ENCODE measurements around the gene PMEPA1. TPM values are rescaled to one million over a fixed set of nuclear protein-coding genes. Genes with fewer than 3 reads are reported as not detected.
A peak's percentile ranks its signal among the peaks of the same experiment; 100 is the strongest.
"Not testable (repeated sequence)": the region's sequence is repeated elsewhere in the genome, so short reads cannot be mapped to it uniquely, and the experiment has no call there.

Gene PMEPA1
- total RNA-seq, 1 donor from 2014 or later = 26.3 TPM

DNA sequence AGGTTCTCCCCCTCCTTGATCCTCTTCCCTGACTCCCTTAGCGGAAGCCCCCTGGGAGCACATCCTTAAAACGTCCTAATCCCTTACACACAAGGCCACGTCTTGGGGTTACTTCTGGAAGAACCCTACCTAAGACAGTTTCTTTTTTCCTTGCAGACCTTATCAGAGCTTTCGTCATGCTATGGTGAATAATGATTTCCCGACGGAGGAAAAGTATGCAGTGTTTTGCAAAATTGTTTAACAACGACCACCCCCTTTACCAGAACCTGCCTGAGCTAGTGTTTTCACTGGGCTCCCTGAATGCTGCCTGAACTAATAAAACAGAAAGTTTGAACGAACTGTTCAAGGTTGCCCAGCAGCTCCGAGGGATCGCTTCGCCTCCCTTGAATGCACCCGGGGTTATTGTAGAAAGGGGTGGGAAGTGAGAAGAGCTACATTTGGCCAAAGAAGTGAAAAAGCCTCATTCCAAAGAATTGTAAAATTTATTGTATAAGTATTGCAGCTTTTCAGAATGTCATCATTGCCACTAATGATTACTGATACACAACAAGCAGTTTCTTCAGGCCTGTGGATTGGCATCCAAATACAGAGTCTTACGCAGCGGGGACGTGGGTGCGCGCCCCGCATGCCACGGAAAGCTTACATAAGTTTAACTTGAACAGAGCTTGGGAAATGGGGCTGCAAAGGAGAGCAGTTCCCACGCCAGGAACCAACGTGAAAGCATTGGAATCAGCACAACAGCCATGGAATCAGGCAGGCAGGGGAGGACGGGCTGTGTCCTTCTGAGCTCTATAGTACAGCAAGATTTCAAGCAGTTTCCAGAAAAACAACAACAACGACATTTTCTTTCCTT is 61.7 kb downstream of the PMEPA1 start:
- ATAC-seq (no peak), DNase-seq (ENCODE audit: low spot score) (no peak)
- intact Hi-C loops (cut with DNase I) = no loop called here

GRCh38 chr20:57647006-57647932 is 62.5 kb downstream of the PMEPA1 start:
- intact Hi-C loops (cut with DNase I) = no loop called here
- no peak for DNase-seq (ENCODE audit: low spot score)
- ATAC-seq = no peak

- intact Hi-C loops (cut with DNase I) = no loop called here
- DNase-seq (ENCODE audit: low spot score) (no peak), ATAC-seq (no peak)
These were observed 70.9 kb downstream of the PMEPA1 start for GRCh38 chr20:57638895-57639236.

- DNase-seq (ENCODE audit: low spot score) = no peak
- no peak for ATAC-seq
- intact Hi-C loops (cut with DNase I) = no loop called here
These were observed 71.5 kb downstream of the PMEPA1 start for GRCh38 chr20:57638173-57638894.

- no peak for ATAC-seq
- DNase-seq (ENCODE audit: low spot score) = no peak
- intact Hi-C loops (cut with DNase I) = no loop called here
These were observed 75.8 kb downstream of the PMEPA1 start for GRCh38 chr20:57633945-57634491.

GRCh38 chr20:57632286-57632685 is 77.5 kb downstream of the PMEPA1 start:
- intact Hi-C loops (cut with DNase I) = no loop called here
- ATAC-seq (no peak), DNase-seq (ENCODE audit: low spot score) (no peak)

GRCh38 chr20:57630061-57630460 is 79.8 kb downstream of the PMEPA1 start:
- intact Hi-C loops (cut with DNase I) = no loop called here
- DNase-seq (ENCODE audit: low spot score) (no peak), ATAC-seq (peak; percentile 67)

DNA sequence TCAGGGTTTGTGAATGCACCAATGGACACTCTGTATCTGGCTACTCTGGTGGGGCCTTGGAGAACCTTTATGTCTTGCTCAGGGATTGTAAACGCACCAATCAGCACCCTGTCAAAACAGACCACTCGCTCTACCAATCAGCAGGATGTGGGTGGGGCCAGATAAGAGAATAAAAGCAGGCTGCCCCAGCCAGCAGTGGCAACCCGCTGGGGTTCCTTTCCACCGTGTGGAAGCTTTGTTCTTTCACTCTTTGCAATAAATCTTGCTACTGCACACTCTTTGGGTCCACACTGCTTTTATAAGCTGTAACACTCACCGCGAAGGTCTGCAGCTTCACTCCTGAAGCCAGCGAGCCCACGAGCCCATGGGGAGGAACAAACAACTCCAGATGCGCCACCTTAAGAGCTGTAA is 80.3 kb downstream of the PMEPA1 start:
- DNase-seq (ENCODE audit: low spot score); intact Hi-C loops (cut with DNase I); ATAC-seq: not testable (repeated sequence)

- intact Hi-C loops (cut with DNase I); ATAC-seq: not testable (repeated sequence)
- peak; percentile 54 for DNase-seq (ENCODE audit: low spot score)
These were observed 80.9 kb downstream of the PMEPA1 start for GRCh38 chr20:57628962-57629308.

GRCh38 chr20:57628047-57628961 is 81.5 kb downstream of the PMEPA1 start:
- DNase-seq (ENCODE audit: low spot score) (peak; percentile 62), ATAC-seq (peak; percentile 90)
- intact Hi-C loops (cut with DNase I) = no loop called here

DNA sequence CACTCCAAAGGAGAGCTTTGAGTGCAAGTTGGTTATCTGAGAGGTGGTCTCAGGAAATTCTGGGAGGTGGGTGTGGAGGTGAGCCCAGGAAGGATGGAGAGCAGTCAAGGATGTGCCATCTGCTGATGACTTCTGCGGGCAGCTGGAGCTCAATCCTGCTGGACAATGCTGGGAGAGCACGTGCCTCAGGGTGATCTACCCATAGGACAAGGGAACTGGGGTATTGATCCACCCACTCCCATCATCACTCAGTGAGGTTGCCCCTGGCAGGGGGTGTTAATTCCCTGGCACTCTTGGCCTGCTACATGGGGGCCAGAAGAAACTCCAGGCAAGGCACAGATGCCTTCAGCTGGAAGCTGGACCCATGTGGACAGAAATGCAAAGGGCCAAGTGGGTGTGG is 82.5 kb downstream of the PMEPA1 start:
- DNase-seq (ENCODE audit: low spot score) (peak; percentile 34), ATAC-seq (no peak)
- intact Hi-C loops (cut with DNase I) = no loop called here

GRCh38 chr20:57625978-57626377 is 83.8 kb downstream of the PMEPA1 start:
- DNase-seq (ENCODE audit: low spot score) = no peak
- ATAC-seq = no peak
- intact Hi-C loops (cut with DNase I) = no loop called here

DNA sequence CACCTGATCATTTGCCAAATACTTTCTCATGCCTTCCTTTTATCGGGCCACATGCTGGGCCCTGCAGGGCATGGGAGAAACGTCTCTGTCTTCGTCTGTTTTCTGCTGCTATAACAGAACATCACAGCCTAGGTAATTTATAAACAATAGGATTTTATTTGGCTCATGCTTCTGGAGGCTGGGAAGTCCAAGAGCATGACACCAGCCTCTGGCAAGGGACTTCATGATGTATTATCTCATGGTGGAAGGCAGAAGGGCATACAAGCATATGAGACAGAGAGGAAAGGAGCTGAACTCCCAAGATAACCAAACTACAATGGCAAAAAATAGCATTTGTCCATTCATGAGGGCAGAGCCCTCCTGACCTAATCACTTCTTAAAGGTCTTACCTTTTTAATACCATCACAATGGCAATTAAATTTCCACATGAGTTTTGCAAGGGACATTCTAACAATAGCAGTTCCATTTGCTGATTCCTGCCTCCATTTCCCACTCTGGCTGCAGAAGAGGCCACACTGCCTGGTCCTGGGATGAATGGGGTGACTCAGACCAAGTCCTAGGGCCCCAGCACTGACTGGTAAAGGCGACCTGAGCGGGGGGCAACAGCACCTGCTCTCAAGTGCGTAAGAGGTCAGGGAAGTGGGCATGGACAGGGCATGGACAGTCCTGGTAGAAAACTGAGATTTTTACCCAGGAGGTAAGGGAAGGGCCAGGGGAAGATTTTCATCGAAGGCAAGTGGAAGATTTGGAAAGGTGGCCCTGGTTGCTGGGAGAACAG is 84.4 kb downstream of the PMEPA1 start:
- ATAC-seq = no peak
- intact Hi-C loops (cut with DNase I) = no loop called here
- no peak for DNase-seq (ENCODE audit: low spot score)

DNA sequence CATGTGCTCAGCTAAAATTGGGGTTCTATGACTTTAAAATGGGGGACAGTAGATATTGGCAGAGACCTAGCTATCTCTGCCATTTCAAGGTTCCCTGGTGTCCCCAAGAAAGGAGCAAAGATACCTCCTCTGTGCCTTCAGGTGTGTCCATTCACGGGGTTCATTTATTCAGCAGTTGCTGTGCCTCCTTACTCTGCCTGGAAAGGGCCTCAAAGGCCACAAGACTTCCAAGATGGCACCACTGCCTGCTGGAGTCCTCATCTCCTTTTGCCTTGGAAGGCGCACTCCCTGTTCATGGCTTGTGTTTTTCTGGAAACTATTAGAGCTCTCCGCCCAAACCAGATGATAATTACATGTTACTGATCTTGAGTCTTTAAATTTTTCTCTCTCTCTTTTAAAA is 85.7 kb downstream of the PMEPA1 start:
- intact Hi-C loops (cut with DNase I) = no loop called here
- ATAC-seq = no peak
- no peak for DNase-seq (ENCODE audit: low spot score)

GRCh38 chr20:57622579-57623381 is 87.0 kb downstream of the PMEPA1 start:
- peak; percentile 64 for DNase-seq (ENCODE audit: low spot score)
- ATAC-seq = no peak
- intact Hi-C loops (cut with DNase I) = no loop called here

GRCh38 chr20:57622201-57622570 is 87.6 kb downstream of the PMEPA1 start:
- intact Hi-C loops (cut with DNase I) = no loop called here
- no peak for ATAC-seq
- DNase-seq (ENCODE audit: low spot score) = no peak

Data from sciatic nerve (tissue), 2 donors.